ENCODE measurements around the gene PADI3.

The PADI3 gene

GRCh38 chr1:17230106-17230505 is 18.8 kb upstream of the PADI3 start:
- in situ Hi-C loops (cut with MboI; ENCODE audit: low sequenced_read_pairs, unreplicated experiment) = loop anchor here (5.0 kb wide), 1 partner anchor 103 kb away; no protein-coding TSS in a partner anchor
- no peak for TF ChIP-seq CTCF (IDR thresholded peaks at IDR 0.05; ENCODE audit: borderline replicate concordance, control extremely low read depth, extremely low read depth, insufficient read depth, missing control alignments)
- DNase-seq (ENCODE audit: low spot score) = no peak

GRCh38 chr1:17230671-17231310 is 18.1 kb upstream of the PADI3 start:
- no peak for DNase-seq (ENCODE audit: low spot score)
- TF ChIP-seq CTCF (IDR thresholded peaks at IDR 0.05; ENCODE audit: borderline replicate concordance, control extremely low read depth, extremely low read depth, insufficient read depth, missing control alignments) = no peak
- in situ Hi-C loops (cut with MboI; ENCODE audit: low sequenced_read_pairs, unreplicated experiment) = loop anchor here (5.0 kb wide), 1 partner anchor 103 kb away; no protein-coding TSS in a partner anchor

- no peak for TF ChIP-seq CTCF (IDR thresholded peaks at IDR 0.05; ENCODE audit: borderline replicate concordance, control extremely low read depth, extremely low read depth, insufficient read depth, missing control alignments)
- in situ Hi-C loops (cut with MboI; ENCODE audit: low sequenced_read_pairs, unreplicated experiment) = loop anchor here (5.0 kb wide), 1 partner anchor 106 kb away; no protein-coding TSS in a partner anchor
- DNase-seq (ENCODE audit: low spot score) = no peak
These were observed 15.9 kb upstream of the PADI3 start for GRCh38 chr1:17232759-17233661.

- in situ Hi-C loops (cut with MboI; ENCODE audit: low sequenced_read_pairs, unreplicated experiment) = loop anchor here (5.0 kb wide), 1 partner anchor 106 kb away; no protein-coding TSS in a partner anchor
- no peak for DNase-seq (ENCODE audit: low spot score)
- TF ChIP-seq CTCF (IDR thresholded peaks at IDR 0.05; ENCODE audit: borderline replicate concordance, control extremely low read depth, extremely low read depth, insufficient read depth, missing control alignments) = no peak
These were observed 15.1 kb upstream of the PADI3 start for GRCh38 chr1:17233675-17234320.

- TF ChIP-seq CTCF (IDR thresholded peaks at IDR 0.05; ENCODE audit: borderline replicate concordance, control extremely low read depth, extremely low read depth, insufficient read depth, missing control alignments) = no peak
- in situ Hi-C loops (cut with MboI; ENCODE audit: low sequenced_read_pairs, unreplicated experiment) = loop anchor here (5.0 kb wide), 1 partner anchor 107 kb away; no protein-coding TSS in a partner anchor
- DNase-seq (ENCODE audit: low spot score) = no peak
These were observed 14.5 kb upstream of the PADI3 start for GRCh38 chr1:17234405-17234804.
